GM21786 (cell line): ENCODE measurements around the gene GSE1.

Experiments used
- ATAC-seq: cut with Tn5 transposase; IDR thresholded peaks from one replicate; pipeline ENCODE4 v1.9.1; 2021; ENCODE audit not compliant: unreplicated experiment

GSE1 gene

GRCh38 chr16:85696781-85697180 lies 83.7 kb downstream of the GSE1 start:
- no peak for ATAC-seq

GRCh38 chr16:85697431-85697830 lies 84.3 kb downstream of the GSE1 start:
- ATAC-seq: no peak

- no peak for ATAC-seq
These were observed 85.4 kb downstream of the GSE1 start for GRCh38 chr16:85698459-85698891.

GRCh38 chr16:85698935-85699558 lies 85.9 kb downstream of the GSE1 start:
- ATAC-seq: no peak

- ATAC-seq: no peak
These were observed 86.5 kb downstream of the GSE1 start for GRCh38 chr16:85699628-85700027.

- no peak for ATAC-seq
These were observed 90.9 kb downstream of the GSE1 start for GRCh38 chr16:85704011-85704410.

- no peak for ATAC-seq
These were observed 92.1 kb downstream of the GSE1 start for GRCh38 chr16:85704900-85705846.

GRCh38 chr16:85706449-85707034 lies 93.4 kb downstream of the GSE1 start:
- no peak for ATAC-seq

- no peak for ATAC-seq
These were observed 94.5 kb downstream of the GSE1 start for GRCh38 chr16:85707528-85708095.

GRCh38 chr16:85708338-85708737 lies 95.2 kb downstream of the GSE1 start:
- no peak for ATAC-seq

- no peak for ATAC-seq
These were observed 96.9 kb downstream of the GSE1 start for GRCh38 chr16:85709766-85710585.

GRCh38 chr16:85710732-85711131 lies 97.6 kb downstream of the GSE1 start:
- ATAC-seq: no peak

- no peak for ATAC-seq
These were observed 99.0 kb downstream of the GSE1 start for GRCh38 chr16:85711982-85712587.

- ATAC-seq: no peak
These were observed 99.7 kb downstream of the GSE1 start for GRCh38 chr16:85712801-85713200.

GRCh38 chr16:85715169-85716021 lies 102.3 kb downstream of the GSE1 start:
- ATAC-seq: no peak

GRCh38 chr16:85716022-85716679 lies 103.0 kb downstream of the GSE1 start:
- no peak for ATAC-seq

- ATAC-seq: no peak
These were observed 103.5 kb downstream of the GSE1 start for GRCh38 chr16:85716680-85717038.

- ATAC-seq: no peak
These were observed 104.5 kb downstream of the GSE1 start for GRCh38 chr16:85717393-85718152.
